Measurements from ENCODE around the gene SASH1.

- TF ChIP-seq EZH2 (IDR thresholded peaks at IDR 0.05; ENCODE audit: insufficient read depth, poor library complexity, severe bottlenecking) (no peak), EZH2phosphoT487 (IDR thresholded peaks at IDR 0.05; ENCODE audit: insufficient read depth, low read depth) (no peak)
Measured at GRCh38 chr6:148487461-148487860, 144.8 kb downstream of the SASH1 start.

Measured in GM23248 (cell line).